ENCODE data around the gene NRP2.

Gene NRP2

GRCh38 chr2:205734436-205735037, 52.2 kb downstream of the NRP2 start:
- DNase-seq = no peak

GRCh38 chr2:205738117-205738968, 56.0 kb downstream of the NRP2 start:
- no peak for DNase-seq

GRCh38 chr2:205739620-205740019, 57.3 kb downstream of the NRP2 start:
- no peak for DNase-seq

GRCh38 chr2:205740381-205740780, 58.1 kb downstream of the NRP2 start:
- DNase-seq = no peak

GRCh38 chr2:205741256-205741978, 59.1 kb downstream of the NRP2 start:
- DNase-seq = no peak

GRCh38 chr2:205743137-205743536, 60.8 kb downstream of the NRP2 start:
- no peak for DNase-seq

- no peak for DNase-seq
Observed at GRCh38 chr2:205744074-205744591, 61.8 kb downstream of the NRP2 start.

GRCh38 chr2:205745661-205746419, 63.5 kb downstream of the NRP2 start:
- no peak for DNase-seq

- DNase-seq = no peak
Observed at GRCh38 chr2:205746420-205746785, 64.1 kb downstream of the NRP2 start.

- no peak for DNase-seq
Observed at GRCh38 chr2:205747829-205748386, 65.6 kb downstream of the NRP2 start.

- no peak for DNase-seq
Observed at GRCh38 chr2:205748639-205749038, 66.3 kb downstream of the NRP2 start.

- DNase-seq = no peak
Observed at GRCh38 chr2:205749078-205749477, 66.8 kb downstream of the NRP2 start.

- no peak for DNase-seq
Observed at GRCh38 chr2:205750797-205751196, 68.5 kb downstream of the NRP2 start.

GRCh38 chr2:205751569-205752031, 69.3 kb downstream of the NRP2 start:
- DNase-seq = no peak

- no peak for DNase-seq
Observed at GRCh38 chr2:205752296-205752820, 70.1 kb downstream of the NRP2 start.

- DNase-seq = no peak
Observed at GRCh38 chr2:205752924-205753323, 70.6 kb downstream of the NRP2 start.

GRCh38 chr2:205754285-205754923, 72.1 kb downstream of the NRP2 start:
- DNase-seq = no peak

- no peak for DNase-seq
Observed at GRCh38 chr2:205754924-205755321, 72.6 kb downstream of the NRP2 start.

GRCh38 chr2:205755923-205756322, 73.6 kb downstream of the NRP2 start:
- DNase-seq = no peak

- no peak for DNase-seq
Observed at GRCh38 chr2:205757271-205757670, 75.0 kb downstream of the NRP2 start.

GRCh38 chr2:205758051-205758450, 75.8 kb downstream of the NRP2 start:
- no peak for DNase-seq

GRCh38 chr2:205758500-205758899, 76.2 kb downstream of the NRP2 start:
- no peak for DNase-seq
